ENCODE measurements around the gene OPRM1.

- TF ChIP-seq, protein P1, sequence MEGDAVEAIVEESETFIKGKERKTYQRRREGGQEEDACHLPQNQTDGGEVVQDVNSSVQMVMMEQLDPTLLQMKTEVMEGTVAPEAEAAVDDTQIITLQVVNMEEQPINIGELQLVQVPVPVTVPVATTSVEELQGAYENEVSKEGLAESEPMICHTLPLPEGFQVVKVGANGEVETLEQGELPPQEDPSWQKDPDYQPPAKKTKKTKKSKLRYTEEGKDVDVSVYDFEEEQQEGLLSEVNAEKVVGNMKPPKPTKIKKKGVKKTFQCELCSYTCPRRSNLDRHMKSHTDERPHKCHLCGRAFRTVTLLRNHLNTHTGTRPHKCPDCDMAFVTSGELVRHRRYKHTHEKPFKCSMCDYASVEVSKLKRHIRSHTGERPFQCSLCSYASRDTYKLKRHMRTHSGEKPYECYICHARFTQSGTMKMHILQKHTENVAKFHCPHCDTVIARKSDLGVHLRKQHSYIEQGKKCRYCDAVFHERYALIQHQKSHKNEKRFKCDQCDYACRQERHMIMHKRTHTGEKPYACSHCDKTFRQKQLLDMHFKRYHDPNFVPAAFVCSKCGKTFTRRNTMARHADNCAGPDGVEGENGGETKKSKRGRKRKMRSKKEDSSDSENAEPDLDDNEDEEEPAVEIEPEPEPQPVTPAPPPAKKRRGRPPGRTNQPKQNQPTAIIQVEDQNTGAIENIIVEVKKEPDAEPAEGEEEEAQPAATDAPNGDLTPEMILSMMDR (IDR thresholded peaks at IDR 0.05), result no peak
- TF ChIP-seq EP300 (IDR thresholded peaks at IDR 0.05) (no peak), POLR2A (IDR thresholded peaks at IDR 0.05) (no peak)
These were observed 170.5 kb downstream of the OPRM1 start for GRCh38 chr6:154209555-154209954.

Data from ovary (tissue), 3 donors.